H1 (cell line): ENCODE measurements around the gene CASP9. TPM values are rescaled to one million over a fixed set of nuclear protein-coding genes. Genes with fewer than 3 reads are reported as not detected.
A peak's percentile ranks its signal among the peaks of the same experiment; 100 is the strongest.

Experiments used
- CTCF ChIA-PET: fragments of 300-600 bp; sonication (Branson Sonifier 250); formaldehyde crosslinking; loops from one replicate; lab custom pipeline; 2021; ENCODE audit not compliant: partially characterized antibody; lab: Charles Lee
- POLR2A ChIA-PET: fragments of 300-600 bp; sonication (Branson Sonifier 250); formaldehyde crosslinking; loops from one replicate; lab custom pipeline; 2021; ENCODE audit warnings: inconsistent platforms; ENCODE audit not compliant: partially characterized antibody; lab: Charles Lee
- DNase-seq, 2 experiments: peaks; one replicate each; pipeline versions ENCODE4 v3.0.0 to v3.0.0-alpha.2; 2010 to 2022; ENCODE audit warnings: low spot score in 2 of 2, low read depth in 1 of 2, mixed read lengths in 1 of 2
- FAIRE-seq: peaks from 2 replicates; lab custom pipeline; 2011; peaks lifted over from hg19 to GRCh38; lab: Jason Lieb, UNC
- H2AFZ ChIP-seq: 2 replicates; pipeline ENCODE4 v1.8.1; 2012; ENCODE audit warnings: low read length, inconsistent platforms
- H2AK5ac ChIP-seq: 2 replicates; pipeline ENCODE4 v1.6.1; 2013; ENCODE audit warnings: low read depth, low read length
- H2BK120ac ChIP-seq: replicated peaks from 2 replicates; pipeline ENCODE3; 2013; ENCODE audit warnings: low read depth, low read length, inconsistent platforms
- H2BK12ac ChIP-seq: 2 replicates; pipeline ENCODE4 v1.6.1; 2013; ENCODE audit warnings: low read depth, low read length
- H2BK15ac ChIP-seq: 2 replicates; pipeline ENCODE4 v1.6.1; 2013; ENCODE audit warnings: low read length
- H2BK20ac ChIP-seq: 2 replicates; pipeline ENCODE4 v1.6.1; 2013; ENCODE audit warnings: low read length
- H2BK5ac ChIP-seq: 2 replicates; pipeline ENCODE4 v1.6.1; 2013; ENCODE audit warnings: low read depth, low read length
- H3K14ac ChIP-seq: 2 replicates; pipeline ENCODE4 v1.6.1; 2013; ENCODE audit warnings: inconsistent platforms; ENCODE audit not compliant: insufficient read length
- H3K18ac ChIP-seq: 2 replicates; pipeline ENCODE4 v1.6.1; 2013; ENCODE audit warnings: low read length; ENCODE audit errors: extremely low read depth
- H3K23ac ChIP-seq: 2 replicates; pipeline ENCODE4 v1.6.1; 2013; ENCODE audit warnings: inconsistent platforms; ENCODE audit not compliant: insufficient read length
- H3K23me2 ChIP-seq: 2 replicates; pipeline ENCODE4 v1.6.1; 2013; ENCODE audit warnings: low read depth, low read length
- H3K27ac ChIP-seq: 2 replicates; pipeline ENCODE4 v1.6.1; 2011; ENCODE audit warnings: low read depth, low read length, inconsistent platforms
- H3K27me3 ChIP-seq, 4 experiments: replicated peaks in 1 of 4; 1 replicate in 1 of 4; 2 replicates in 3 of 4; pipeline versions ENCODE4 v1.6.1 to v1.8.1; 2011 to 2013; ENCODE audit warnings: low read length in 3 of 4, mild to moderate bottlenecking in 3 of 4, inconsistent platforms in 2 of 4, mixed read lengths in 2 of 4, moderate library complexity in 1 of 4; ENCODE audit not compliant: control insufficient read depth in 3 of 4, insufficient read depth in 3 of 4; ENCODE audit errors: extremely low read depth in 1 of 4
- H3K36me3 ChIP-seq, 4 experiments: 2 replicates each; pipeline versions ENCODE4 v1.6.1 to v1.8.1; 2011 to 2013; ENCODE audit warnings: mild to moderate bottlenecking in 4 of 4, low read length in 3 of 4, moderate library complexity in 2 of 4, control low read depth in 1 of 4, inconsistent platforms in 1 of 4; ENCODE audit not compliant: insufficient read depth in 4 of 4, control insufficient read depth in 2 of 4
- H3K4ac ChIP-seq: replicated peaks from 2 replicates; pipeline ENCODE3; 2013; ENCODE audit warnings: low read length, low read depth, mixed read lengths, inconsistent platforms; ENCODE audit not compliant: insufficient read length
- H3K4me1 ChIP-seq, 4 experiments: replicated peaks in 1 of 4; 1 replicate in 1 of 4; 2 replicates in 3 of 4; pipeline versions ENCODE4 v1.6.1 to v1.8.1; 2011 to 2013; ENCODE audit warnings: low read length in 3 of 4, inconsistent platforms in 2 of 4, mixed read lengths in 1 of 4; ENCODE audit not compliant: insufficient read depth in 4 of 4, control insufficient read depth in 3 of 4
- H3K4me2 ChIP-seq, 2 experiments: 2 replicates each; pipeline versions ENCODE4 v1.6.1 to v1.8.1; 2011 to 2013; ENCODE audit warnings: low read depth in 2 of 2, low read length in 2 of 2, control low read depth in 1 of 2, inconsistent platforms in 1 of 2, mild to moderate bottlenecking in 1 of 2; ENCODE audit not compliant: insufficient read depth in 1 of 2
- H3K4me3 ChIP-seq, 4 experiments: fragments of 200-600, 300-600 bp in 1 of 4; sonication (generic), shearing (Covaris generic), sonication (Bioruptor Twin) in 1 of 4; 2 replicates each; pipeline versions ENCODE4 v1.5.1 to v1.8.1; 2011 to 2016; ENCODE audit warnings: low read length in 4 of 4, low read depth in 3 of 4, control low read depth in 2 of 4, inconsistent platforms in 2 of 4, mild to moderate bottlenecking in 2 of 4, mixed read lengths in 1 of 4, moderate library complexity in 1 of 4; ENCODE audit not compliant: insufficient read depth in 2 of 4; ENCODE audit errors: extremely low read depth in 1 of 4
- H3K56ac ChIP-seq: replicated peaks from 2 replicates; pipeline ENCODE3; 2013; ENCODE audit warnings: low read depth, mild to moderate bottlenecking, mixed read lengths, low read length, inconsistent platforms; ENCODE audit not compliant: insufficient read length
- H3K79me1 ChIP-seq: 2 replicates; pipeline ENCODE4 v1.6.1; 2013; ENCODE audit warnings: low read depth, low read length, control low read depth
- H3K79me2 ChIP-seq, 2 experiments: 2 replicates each; pipeline versions ENCODE4 v1.6.1 to v1.8.1; 2012 to 2013; ENCODE audit warnings: low read length in 2 of 2, mild to moderate bottlenecking in 2 of 2, inconsistent platforms in 1 of 2; ENCODE audit not compliant: insufficient read depth in 2 of 2, control insufficient read depth in 1 of 2
- H3K9ac ChIP-seq, 4 experiments: replicated peaks in 1 of 4; 1 replicate in 1 of 4; 2 replicates in 3 of 4; pipeline versions ENCODE4 v1.6.1 to v1.8.1; 2011 to 2013; ENCODE audit warnings: low read depth in 3 of 4, low read length in 3 of 4, control low read depth in 2 of 4, mild to moderate bottlenecking in 2 of 4, moderate library complexity in 2 of 4, inconsistent platforms in 1 of 4; ENCODE audit errors: extremely low read depth in 1 of 4
- H3K9me3 ChIP-seq, 2 experiments: 2 replicates each; pipeline versions ENCODE4 v1.6.1 to v1.8.1; 2012 to 2013; ENCODE audit warnings: mild to moderate bottlenecking in 2 of 2, moderate library complexity in 2 of 2, control low read depth in 1 of 2, inconsistent platforms in 1 of 2, low read depth in 1 of 2, low read length in 1 of 2, mixed read lengths in 1 of 2; ENCODE audit not compliant: insufficient read depth in 2 of 2
- H4K20me1 ChIP-seq, 2 experiments: replicated peaks in 1 of 2; 2 replicates each; pipeline versions ENCODE3 to v1.8.1; 2011 to 2013; ENCODE audit warnings: inconsistent platforms in 2 of 2, low read length in 2 of 2, mild to moderate bottlenecking in 1 of 2; ENCODE audit not compliant: insufficient read depth in 2 of 2, control insufficient read depth in 1 of 2
- H4K5ac ChIP-seq: 2 replicates; pipeline ENCODE4 v1.6.1; 2013; ENCODE audit warnings: low read length, low read depth, mixed read lengths, inconsistent platforms; ENCODE audit not compliant: insufficient read length
- H4K8ac ChIP-seq: 2 replicates; pipeline ENCODE4 v1.8.0; 2013; ENCODE audit warnings: mild to moderate bottlenecking, moderate library complexity, low read length, inconsistent platforms; ENCODE audit not compliant: insufficient read depth; ENCODE audit errors: extremely low read depth
- H4K91ac ChIP-seq: replicated peaks from 2 replicates; pipeline ENCODE3; 2013; ENCODE audit warnings: low read length, mixed read lengths, inconsistent platforms; ENCODE audit not compliant: insufficient read length
- KDM1A ChIP-seq: fragments of 200-600, 300-600 bp; sonication (generic); IDR thresholded peaks from 2 replicates; pipeline ENCODE4 v1.7.1; 2016; ENCODE audit warnings: mild to moderate bottlenecking, low read length, borderline replicate concordance
- POLR2A ChIP-seq, 2 experiments: IDR thresholded peaks; 1 replicate in 1 of 2; 2 replicates in 1 of 2; pipeline ENCODE4 v1.6.1; 2011; ENCODE audit warnings: low read depth in 2 of 2, low read length in 2 of 2, mild to moderate bottlenecking in 2 of 2; ENCODE audit errors: control extremely low read depth in 1 of 2
- YY1 ChIP-seq: IDR thresholded peaks from 2 replicates; pipeline ENCODE4 v1.6.1; 2011; ENCODE audit warnings: low read depth, mild to moderate bottlenecking, low read length
- ZNF274 ChIP-seq: IDR thresholded peaks from 2 replicates; pipeline ENCODE4 v1.7.0; 2012; ENCODE audit warnings: low read length, borderline replicate concordance; ENCODE audit errors: extremely low read depth
- WGBS, 2 experiments: shearing (Covaris generic) in 1 of 2; methylation state at CpG; one replicate each; pipeline versions ENCODE4 v1.1.6 to v1.1.7; 2013 to 2015; ENCODE audit warnings: low lambda C conversion rate in 2 of 2, mixed read lengths in 2 of 2, inconsistent platforms in 1 of 2, low coverage in 1 of 2, missing lambda C conversion rate in 1 of 2; ENCODE audit not compliant: insufficient replicate concordance in 2 of 2, insufficient coverage in 1 of 2, insufficient read length in 1 of 2; ENCODE audit errors: extremely low coverage in 1 of 2, missing lambda C conversion rate in 1 of 2; 5-methylcytosine and 5-hydroxymethylcytosine counted together
- polyA plus RNA-seq, 7 experiments: library from polyadenylated mRNA; depleted of rRNA in 3 of 7; stranded (reverse) in 5 of 7; unstranded in 2 of 7; fragments of >200 nt in 5 of 7; fragments of 200-250 nt in 2 of 7; gene quantifications; 1 replicate in 5 of 7; 2 replicates in 1 of 7; 4 replicates in 1 of 7; pipeline versions ENCODE4 v1.2.1 to v1.2.3, GENCODE V29; 2011 to 2013; ENCODE audit warnings: missing spikeins in 2 of 7, mixed read lengths in 2 of 7
- total RNA-seq: library from RNA; stranded (reverse); fragmentation: NEBNext Ultra II Directional; extraction: Animal tissue kit (Norgen Biotek cat#: 25700); gene quantifications from 2 replicates; pipeline ENCODE4 v1.2.1, GENCODE V29; 2021

Gene CASP9
- total and polyA plus RNA-seq, 2 of the 8 experiments (the other 6 are each of a cell fraction or from before 2014, with no cell fraction given) = 14.8 to 36.3 TPM

DNA sequence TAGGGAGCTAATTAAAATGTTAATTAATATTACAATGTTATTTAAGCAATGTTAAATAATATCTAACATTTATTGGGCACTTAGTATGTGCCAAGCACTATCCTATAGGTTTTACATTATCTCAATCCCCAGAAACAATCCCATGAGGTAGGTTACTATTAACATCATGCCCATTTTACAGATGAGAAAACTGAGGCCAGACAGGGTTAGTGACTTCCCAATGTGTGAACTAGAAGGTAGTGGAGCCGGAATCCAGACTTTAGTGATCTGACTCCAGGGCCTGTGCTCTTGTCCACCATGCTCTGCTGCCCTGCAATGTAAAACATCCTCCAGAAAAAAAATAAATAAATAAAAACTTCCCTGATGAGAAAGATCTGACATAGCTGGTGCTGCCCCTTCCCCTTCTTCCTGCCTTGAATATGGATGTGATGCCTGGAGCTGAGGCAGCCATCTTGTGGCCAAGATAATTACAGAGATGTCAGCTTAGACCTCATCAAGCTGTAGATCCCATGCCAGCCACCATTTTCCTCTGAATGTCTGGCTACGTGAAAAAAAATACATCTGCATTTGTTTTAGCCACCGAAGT, 75.0 kb downstream of the CASP9 start:
- 92% methylated on average over 3 of the region's 3 CpGs; no CpG with 5 or more reads in 1 of the 2 experiments for WGBS, 2 experiments

More for the DNA sequence above, 75.0 kb downstream of the CASP9 start:
- Histone ChIP-seq H3K79me1 (no peaks in the 10 kb centered on the region), H3K23me2 (no peaks in the 10 kb centered on the region; the same call in 1 of the 2 replicates), H2BK120ac (no peak overlapping the region), H3K9ac (no peak overlapping the region), H2BK15ac (no peak overlapping the region), H3K4ac (no peak overlapping the region), H4K91ac (no peak overlapping the region), H3K36me3 (no peaks in the 10 kb centered on the region), H3K4me2 (no peak overlapping the region), H3K27me3 (no peaks in the 10 kb centered on the region), H3K27ac (no peak overlapping the region), H2AK5ac (no peak overlapping the region), H2BK20ac (no peak overlapping the region), H4K5ac (no peak overlapping the region), H3K4me3 (no peak overlapping the region), H2AFZ (no peak overlapping the region), H4K20me1 (no peaks in the 10 kb centered on the region), H3K23ac (no peak overlapping the region), H3K4me1 (no peaks in the 10 kb centered on the region), H2BK5ac (no peak overlapping the region), H3K9me3 (no peaks in the 10 kb centered on the region), H4K8ac (no peak overlapping the region), H3K56ac (no peak overlapping the region), H3K79me2 (no peaks in the 10 kb centered on the region), H3K14ac (no peak overlapping the region), H3K18ac (no peak overlapping the region), H2BK12ac (no peak overlapping the region)
- TF ChIP-seq POLR2A (IDR thresholded peaks at IDR 0.05; ENCODE audit: control extremely low read depth in 1 of 2, low read depth in 2 of 2, low read length in 2 of 2) (no peak), YY1 (0 out of 2 replicates have a peak, but pooled peaks have one; percentile 28), ZNF274 (no peak), KDM1A (peak; percentile 49; the same call in 1 of the 2 replicates)
- ChIA-PET POLR2A (no interaction called here), CTCF (interaction anchor here (0.6 to 1.7 kb wide), 4 partner anchors 10 to 357 kb away, joined by 3 to 5 read pairs (median 4); no protein-coding TSS in a partner anchor)
- DNase-seq (no peak), FAIRE-seq (no peak)
